Keratinocyte (primary cell): Measurements from ENCODE around the gene ADGRG6. TPM values are rescaled to one million over a fixed set of nuclear protein-coding genes. Genes with fewer than 3 reads are reported as not detected.

ENCODE experiments used
- DNase-seq: peaks from one replicate; pipeline ENCODE4 v3.0.0-alpha.2; 2011; ENCODE audit warnings: low read depth, missing footprints, low spot score
- FAIRE-seq: peaks from 2 replicates; lab custom pipeline; 2011; peaks lifted over from hg19 to GRCh38; lab: Jason Lieb, UNC
- H2AFZ ChIP-seq: 2 replicates; pipeline ENCODE4 v1.6.0; 2012; ENCODE audit warnings: low read length, control low read depth, inconsistent platforms; ENCODE audit not compliant: control insufficient read depth
- H3K27ac ChIP-seq: 2 replicates; pipeline ENCODE4 v1.5.1; 2011; ENCODE audit warnings: low read length; ENCODE audit not compliant: control insufficient read depth, insufficient read depth
- H3K27me3 ChIP-seq: 3 replicates; pipeline ENCODE4 v1.6.0; 2011; ENCODE audit warnings: low read length; ENCODE audit not compliant: control insufficient read depth, insufficient read depth; ENCODE audit errors: extremely low read depth
- H3K36me3 ChIP-seq, 2 experiments: 2 replicates in 1 of 2; 3 replicates in 1 of 2; pipeline ENCODE4 v1.5.1; 2011; ENCODE audit warnings: low read length in 2 of 2, mild to moderate bottlenecking in 1 of 2; ENCODE audit not compliant: control insufficient read depth in 2 of 2, insufficient read depth in 2 of 2; ENCODE audit errors: extremely low read depth in 1 of 2
- H3K4me1 ChIP-seq: 3 replicates; pipeline ENCODE4 v1.5.1; 2011; ENCODE audit warnings: low read length; ENCODE audit not compliant: control insufficient read depth, insufficient read depth; ENCODE audit errors: extremely low read depth
- H3K4me2 ChIP-seq: 3 replicates; pipeline ENCODE4 v1.6.0; 2011; ENCODE audit warnings: low read depth, low read length; ENCODE audit not compliant: control insufficient read depth, insufficient read depth; ENCODE audit errors: extremely low read depth
- H3K4me3 ChIP-seq, 3 experiments: fragments of 200-600 bp in 1 of 3; sonication (generic) in 1 of 3; 2 replicates in 2 of 3; 3 replicates in 1 of 3; pipeline ENCODE4 v1.5.1; 2011 to 2016; ENCODE audit warnings: low read length in 3 of 3, mild to moderate bottlenecking in 3 of 3, control low read depth in 2 of 3, inconsistent platforms in 1 of 3, low read depth in 1 of 3, mixed read lengths in 1 of 3, mixed run types in 1 of 3, moderate library complexity in 1 of 3; ENCODE audit not compliant: control insufficient read depth in 2 of 3, insufficient read depth in 2 of 3; ENCODE audit errors: extremely low read depth in 1 of 3
- H3K79me2 ChIP-seq: 2 replicates; pipeline ENCODE4 v1.6.0; 2012; ENCODE audit warnings: low read length; ENCODE audit not compliant: control insufficient read depth, insufficient read depth
- H3K9ac ChIP-seq: 3 replicates; pipeline ENCODE4 v1.6.0; 2011; ENCODE audit warnings: low read length; ENCODE audit not compliant: control insufficient read depth, insufficient read depth; ENCODE audit errors: extremely low read depth
- H3K9me1 ChIP-seq: 3 replicates; pipeline ENCODE4 v1.6.0; 2011; ENCODE audit warnings: low read length; ENCODE audit not compliant: control insufficient read depth, insufficient read depth; ENCODE audit errors: extremely low read depth
- H3K9me3 ChIP-seq: 2 replicates; pipeline ENCODE4 v1.5.1; 2012; ENCODE audit warnings: low read depth, low read length; ENCODE audit not compliant: control insufficient read depth
- H4K20me1 ChIP-seq: 3 replicates; pipeline ENCODE4 v1.6.0; 2011; ENCODE audit warnings: low read length; ENCODE audit not compliant: control insufficient read depth, insufficient read depth; ENCODE audit errors: extremely low read depth
- EZH2 ChIP-seq: IDR thresholded peaks from one replicate; pipeline ENCODE4 v1.6.1; 2012; ENCODE audit warnings: inconsistent platforms, mild to moderate bottlenecking, low read length, moderate library complexity
- dilution Hi-C: fragments of 300-500 bp; cut with MboI; formaldehyde crosslinking; loops from one replicate; pipeline ENCODE4 v1.7.0; 2020; ENCODE audit warnings: low sequenced_read_pairs; ENCODE audit not compliant: extremely low pct_ligation_motif_present
- polyA plus RNA-seq, 5 experiments: library from polyadenylated mRNA; depleted of rRNA in 3 of 5; stranded (reverse) in 3 of 5; stranded (forward) in 1 of 5; unstranded in 1 of 5; fragments of >200 nt; gene quantifications; 1 replicate in 1 of 5; 2 replicates in 3 of 5; 3 replicates in 1 of 5; pipeline versions ENCODE4 v1.2.1 to v1.2.3, GENCODE V29; 2011 to 2012; ENCODE audit warnings: missing spikeins in 2 of 5, low read depth in 1 of 5, low replicate concordance in 1 of 5
- TF ChIP-seq, protein P1 (sequence below), 3 experiments: IDR thresholded peaks in 1 of 3; conservative IDR thresholded peaks in 1 of 3; optimal IDR thresholded peaks in 1 of 3; 2 replicates in 2 of 3; 3 replicates in 1 of 3; pipeline versions ENCODE3 to v1.5.1; 2011; ENCODE audit warnings: low read length in 3 of 3, mild to moderate bottlenecking in 3 of 3, moderate library complexity in 2 of 3, control low read depth in 1 of 3, inconsistent platforms in 1 of 3; ENCODE audit not compliant: insufficient read depth in 2 of 3; ENCODE audit errors: extremely low read depth in 1 of 3

The ADGRG6 gene
- polyA plus RNA-seq, 1 donor (not counting 4 experiments of a cell fraction or from before 2014, with no cell fraction given), result 20.1 TPM

DNA sequence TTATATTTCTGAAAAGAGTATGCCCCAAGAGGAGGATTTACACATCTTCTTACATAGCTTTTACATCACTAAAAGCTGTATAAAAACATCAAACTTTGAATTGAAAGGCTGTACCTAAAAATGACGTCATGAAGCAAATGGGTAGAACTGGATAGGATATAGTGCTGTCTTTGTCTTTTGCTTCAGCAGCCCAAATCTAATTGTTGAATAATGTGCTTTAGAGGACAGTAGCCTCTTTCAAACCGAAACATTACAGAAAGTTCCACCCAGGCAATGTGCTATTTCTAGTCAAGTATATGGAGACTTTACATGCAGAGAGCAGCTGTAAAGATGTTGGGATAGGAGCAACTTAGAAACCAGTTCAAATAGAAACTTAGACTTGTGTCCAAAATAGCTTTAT, 51.9 kb downstream of the ADGRG6 start:
- no peaks in the 10 kb centered on the region for H3K79me2 ChIP-seq
- FAIRE-seq (no peak), DNase-seq (no peak)
- no peaks in the 10 kb centered on the region for H3K9me3 ChIP-seq
- H3K4me1 ChIP-seq, result peaks cover 16% of the 10 kb centered on the region
- TF ChIP-seq, protein P1, sequence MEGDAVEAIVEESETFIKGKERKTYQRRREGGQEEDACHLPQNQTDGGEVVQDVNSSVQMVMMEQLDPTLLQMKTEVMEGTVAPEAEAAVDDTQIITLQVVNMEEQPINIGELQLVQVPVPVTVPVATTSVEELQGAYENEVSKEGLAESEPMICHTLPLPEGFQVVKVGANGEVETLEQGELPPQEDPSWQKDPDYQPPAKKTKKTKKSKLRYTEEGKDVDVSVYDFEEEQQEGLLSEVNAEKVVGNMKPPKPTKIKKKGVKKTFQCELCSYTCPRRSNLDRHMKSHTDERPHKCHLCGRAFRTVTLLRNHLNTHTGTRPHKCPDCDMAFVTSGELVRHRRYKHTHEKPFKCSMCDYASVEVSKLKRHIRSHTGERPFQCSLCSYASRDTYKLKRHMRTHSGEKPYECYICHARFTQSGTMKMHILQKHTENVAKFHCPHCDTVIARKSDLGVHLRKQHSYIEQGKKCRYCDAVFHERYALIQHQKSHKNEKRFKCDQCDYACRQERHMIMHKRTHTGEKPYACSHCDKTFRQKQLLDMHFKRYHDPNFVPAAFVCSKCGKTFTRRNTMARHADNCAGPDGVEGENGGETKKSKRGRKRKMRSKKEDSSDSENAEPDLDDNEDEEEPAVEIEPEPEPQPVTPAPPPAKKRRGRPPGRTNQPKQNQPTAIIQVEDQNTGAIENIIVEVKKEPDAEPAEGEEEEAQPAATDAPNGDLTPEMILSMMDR (optimal IDR thresholded peaks at IDR 0.05 in 1 of 3, IDR thresholded peaks at IDR 0.05 in 1 of 3, conservative IDR thresholded peaks at IDR 0.05 in 1 of 3; ENCODE audit: extremely low read depth in 1 of 3, insufficient read depth in 2 of 3, low read length in 3 of 3), result no peak
- TF ChIP-seq EZH2, result no peak
- no peak overlapping the region for H3K4me2 ChIP-seq
- H4K20me1 ChIP-seq, result no peaks in the 10 kb centered on the region
- no peaks in the 10 kb centered on the region for H3K9me1 ChIP-seq
- dilution Hi-C loops, result no loop called here
- no peak overlapping the region for H2AFZ ChIP-seq
- no peak overlapping the region for H3K4me3 ChIP-seq
- no peaks in the 10 kb centered on the region for H3K36me3 ChIP-seq
- H3K27ac ChIP-seq, result no peak overlapping the region
- no peak overlapping the region for H3K9ac ChIP-seq
- no peaks in the 10 kb centered on the region for H3K27me3 ChIP-seq

DNA sequence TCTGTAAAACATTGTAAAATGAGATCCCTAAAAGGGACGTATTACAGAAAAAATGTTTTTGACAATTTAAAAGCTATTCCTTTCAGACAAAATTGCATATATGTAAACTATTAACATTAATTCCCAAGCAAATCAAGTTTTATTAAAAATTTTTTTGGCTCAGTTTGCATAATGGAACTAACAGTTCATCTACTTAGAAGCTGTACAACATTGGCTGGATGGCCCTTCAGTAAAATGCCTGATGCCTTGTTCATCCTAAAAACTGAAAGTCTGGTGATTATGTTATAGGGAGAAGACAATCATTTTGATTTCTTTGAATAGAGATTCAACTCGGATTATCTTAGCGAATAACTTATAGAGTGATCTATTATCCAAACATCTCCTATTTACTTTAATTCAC, 52.8 kb downstream of the ADGRG6 start:
- FAIRE-seq (no peak), DNase-seq (no peak)
- peaks cover 16% of the 10 kb centered on the region for H3K4me1 ChIP-seq
- H3K9me1 ChIP-seq, result no peaks in the 10 kb centered on the region
- no peak overlapping the region for H3K4me3 ChIP-seq
- no peaks in the 10 kb centered on the region for H3K9me3 ChIP-seq
- dilution Hi-C loops, result no loop called here
- H3K27ac ChIP-seq, result no peak overlapping the region
- H3K79me2 ChIP-seq, result no peaks in the 10 kb centered on the region
- no peak overlapping the region for H3K4me2 ChIP-seq
- no peak for TF ChIP-seq EZH2
- TF ChIP-seq, protein P1 (optimal IDR thresholded peaks at IDR 0.05 in 1 of 3, IDR thresholded peaks at IDR 0.05 in 1 of 3, conservative IDR thresholded peaks at IDR 0.05 in 1 of 3; ENCODE audit: extremely low read depth in 1 of 3, insufficient read depth in 2 of 3, low read length in 3 of 3), result no peak
- no peaks in the 10 kb centered on the region for H3K36me3 ChIP-seq
- no peak overlapping the region for H3K9ac ChIP-seq
- H2AFZ ChIP-seq, result no peak overlapping the region
- no peaks in the 10 kb centered on the region for H3K27me3 ChIP-seq
- no peaks in the 10 kb centered on the region for H4K20me1 ChIP-seq
